Limb (tissue), 2 donors: ENCODE results near the gene MFAP2.
"Not testable (repeated sequence)": the region's sequence is repeated elsewhere in the genome, so short reads cannot be mapped to it uniquely, and the experiment has no call there.

Experiments used
- DNase-seq, 2 donors: peaks; one replicate each; pipeline ENCODE4 v3.0.0-alpha.2; 2016; ENCODE audit errors: extremely low spot score in 2 of 2

Gene MFAP2

DNA sequence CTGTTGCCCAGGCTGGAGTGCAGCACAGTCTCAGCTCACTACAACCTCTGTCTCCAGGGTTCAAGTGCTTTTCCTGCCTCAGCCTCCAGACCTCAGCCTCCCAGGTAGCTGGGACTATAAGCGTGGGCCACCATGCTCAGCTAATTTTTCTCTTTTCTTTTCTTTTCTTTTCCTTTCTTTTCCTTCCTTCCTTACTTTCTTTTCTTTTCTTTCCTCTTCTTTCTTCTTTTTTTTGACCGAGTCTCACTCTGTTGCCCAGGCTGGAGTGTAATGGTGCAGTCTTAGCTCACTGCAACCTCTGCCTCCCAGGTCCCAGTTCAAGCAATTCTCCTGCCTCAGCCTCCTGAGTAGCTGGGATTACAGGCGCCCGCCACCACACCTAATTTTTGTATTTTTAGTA is 16.3 kb downstream of the MFAP2 start:
- not testable (repeated sequence) for DNase-seq

DNA sequence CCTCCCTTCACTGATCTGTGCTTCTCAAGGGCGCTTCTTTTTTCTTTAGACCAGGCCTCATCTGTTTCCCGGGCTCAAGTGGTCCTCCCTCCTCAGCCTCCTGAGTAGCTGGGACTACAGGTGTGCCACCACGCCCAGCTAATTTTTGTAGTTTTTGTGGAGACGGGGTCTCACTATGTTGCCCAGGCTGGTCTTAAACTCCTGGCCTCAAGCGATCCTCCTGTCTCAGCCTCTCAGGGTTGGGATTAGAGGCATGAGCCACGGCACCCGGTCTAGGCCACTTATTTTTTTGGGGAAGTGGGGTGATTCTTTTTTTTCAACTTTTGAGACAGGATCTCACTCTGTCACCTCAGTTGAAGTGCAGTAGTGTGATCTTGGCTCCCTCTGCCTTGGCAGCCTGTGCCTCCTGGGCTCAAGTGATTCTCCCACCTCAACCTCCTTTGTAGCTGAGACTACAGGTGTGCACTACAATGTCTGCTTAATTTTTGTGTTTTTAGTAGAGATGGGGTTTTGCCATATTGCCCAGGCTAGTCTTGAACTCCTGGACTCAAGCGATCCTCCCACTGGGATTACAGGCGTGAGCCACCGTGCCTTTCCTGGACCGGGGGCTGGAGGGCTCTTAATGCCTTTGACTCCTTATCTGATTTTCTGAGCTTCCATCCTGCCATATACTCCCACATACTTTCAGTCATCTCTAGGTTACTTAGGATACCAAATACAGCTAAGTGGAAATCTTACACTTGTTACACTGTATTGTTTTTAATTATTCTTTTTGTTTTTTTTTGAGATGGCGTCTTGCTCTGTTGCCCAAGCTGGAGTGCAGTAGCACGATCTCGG is 18.9 kb downstream of the MFAP2 start:
- no peak for DNase-seq

DNA sequence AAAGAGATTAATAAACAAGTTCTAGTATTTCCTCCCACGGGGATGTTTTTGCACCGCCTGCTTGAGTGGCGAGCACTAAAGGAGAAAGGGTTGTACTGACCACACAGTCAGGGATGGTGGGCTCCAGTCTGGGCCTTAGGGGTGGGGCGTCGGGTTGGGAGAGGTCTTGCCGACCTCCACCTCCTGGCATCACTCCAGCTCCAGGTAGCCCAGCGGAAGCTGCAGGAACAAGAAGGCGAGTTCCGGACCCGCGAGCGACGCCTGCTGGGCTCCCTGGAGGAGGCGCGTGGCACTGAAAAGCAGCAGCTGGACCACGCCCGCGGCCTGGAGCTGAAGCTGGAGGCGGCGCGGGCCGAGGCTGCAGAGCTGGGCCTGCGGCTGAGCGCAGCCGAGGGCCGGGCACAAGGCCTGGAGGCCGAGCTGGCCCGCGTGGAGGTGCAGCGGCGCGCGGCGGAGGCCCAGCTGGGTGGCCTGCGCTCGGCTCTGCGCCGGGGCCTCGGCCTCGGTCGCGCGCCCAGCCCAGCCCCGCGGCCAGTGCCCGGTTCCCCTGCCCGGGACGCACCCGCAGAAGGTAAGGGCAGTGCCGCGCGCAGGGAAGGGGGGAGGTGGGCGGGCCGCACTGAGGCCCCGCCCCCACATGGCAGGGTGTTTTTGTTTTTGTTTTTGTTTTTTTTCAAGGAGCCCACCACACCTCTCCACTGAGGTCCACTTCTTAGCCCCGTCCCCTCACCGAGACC is 19.7 kb downstream of the MFAP2 start:
- DNase-seq: peak; percentile 72 to 89

DNA sequence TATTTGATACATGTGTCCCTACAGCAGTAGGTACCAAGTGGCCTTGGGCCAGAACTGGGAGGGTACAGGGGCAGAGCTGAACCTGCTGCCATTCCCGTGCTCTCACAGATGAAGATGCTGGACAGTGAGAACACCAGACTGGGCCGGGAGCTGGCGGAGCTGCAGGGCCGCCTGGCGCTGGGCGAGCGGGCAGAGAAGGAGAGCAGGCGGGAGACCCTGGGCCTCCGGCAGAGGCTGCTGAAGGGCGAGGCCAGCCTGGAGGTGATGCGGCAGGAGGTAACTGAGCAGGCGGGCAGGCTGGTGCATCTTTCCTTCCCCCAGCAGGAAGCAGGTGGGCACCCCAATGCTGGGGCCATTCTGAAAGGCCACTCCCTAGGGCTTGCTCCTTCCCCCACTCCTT is 21.9 kb downstream of the MFAP2 start:
- no peak for DNase-seq

DNA sequence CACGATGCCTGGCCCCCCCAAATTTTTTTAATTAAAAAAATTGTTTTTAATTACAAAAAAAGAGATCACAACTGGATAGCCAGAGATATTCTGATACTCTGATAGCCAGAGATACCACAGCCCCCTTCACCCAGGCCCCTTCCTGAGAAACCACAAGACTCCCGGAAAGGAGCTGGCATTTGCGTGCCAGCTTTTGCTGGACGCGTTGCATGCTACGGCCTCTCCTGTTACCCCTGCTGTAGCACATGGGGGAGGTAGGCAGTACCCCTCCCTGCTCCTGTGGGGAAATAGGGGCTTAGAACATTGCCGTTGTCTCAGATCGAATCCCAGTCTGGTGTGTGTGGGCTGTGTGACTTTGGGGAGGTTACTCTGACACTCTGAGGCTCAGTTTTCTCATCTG is 22.7 kb downstream of the MFAP2 start:
- DNase-seq: no peak

DNA sequence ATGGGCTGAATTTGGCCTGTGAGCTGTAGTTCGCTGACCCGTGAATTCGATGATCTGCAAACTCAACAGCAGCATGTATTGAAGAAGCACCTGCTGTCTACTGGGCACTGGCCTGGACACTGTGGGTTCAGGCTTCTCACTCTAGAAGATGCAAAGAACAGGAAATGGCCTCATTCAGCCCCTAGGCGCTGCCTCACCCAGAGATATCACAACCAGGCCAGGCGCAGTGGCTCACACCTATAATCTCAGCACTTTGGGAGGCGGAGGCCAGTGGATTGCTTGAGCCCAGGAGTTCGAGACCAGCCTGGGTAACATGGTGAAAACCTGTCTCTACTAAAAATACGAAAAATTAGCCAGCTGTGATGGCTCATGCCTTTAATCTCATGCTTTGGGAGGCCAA is 23.6 kb downstream of the MFAP2 start:
- DNase-seq: no peak

DNA sequence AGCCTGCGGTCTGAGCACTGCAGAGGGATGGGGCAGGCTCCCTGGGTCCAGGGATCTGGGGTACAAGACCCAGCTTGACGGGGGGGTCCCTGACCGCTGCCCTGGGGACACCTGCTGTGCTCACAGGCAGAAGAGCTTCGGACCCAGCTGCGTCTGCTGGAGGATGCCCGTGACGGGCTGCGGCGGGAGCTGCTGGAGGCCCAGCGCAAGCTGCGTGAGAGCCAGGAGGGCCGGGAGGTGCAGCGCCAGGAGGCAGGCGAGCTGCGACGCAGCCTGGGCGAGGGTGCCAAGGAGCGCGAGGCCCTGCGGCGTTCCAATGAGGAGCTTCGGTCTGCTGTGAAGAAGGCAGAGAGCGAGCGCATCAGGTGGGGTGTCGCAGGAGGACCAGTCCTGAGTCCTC is 25.2 kb downstream of the MFAP2 start:
- DNase-seq: no peak

DNA sequence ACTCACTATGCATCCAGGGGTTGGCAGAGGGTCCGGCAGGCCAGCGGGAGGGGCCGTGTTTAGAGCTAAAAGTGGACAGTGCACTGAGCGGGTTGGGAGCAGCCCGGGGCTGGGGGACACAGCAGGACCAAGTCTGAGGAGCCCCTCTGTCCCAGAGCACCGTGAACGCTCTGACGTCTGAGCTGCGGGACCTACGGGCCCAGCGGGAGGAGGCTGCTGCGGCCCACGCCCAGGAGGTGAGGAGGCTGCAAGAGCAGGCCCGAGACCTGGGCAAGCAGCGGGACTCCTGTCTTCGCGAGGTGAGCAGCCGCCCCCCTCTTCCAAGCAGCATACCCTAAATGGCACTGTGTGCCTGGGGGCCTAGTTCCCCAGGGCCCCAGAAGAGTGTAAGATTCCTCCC is 25.8 kb downstream of the MFAP2 start:
- no peak for DNase-seq

DNA sequence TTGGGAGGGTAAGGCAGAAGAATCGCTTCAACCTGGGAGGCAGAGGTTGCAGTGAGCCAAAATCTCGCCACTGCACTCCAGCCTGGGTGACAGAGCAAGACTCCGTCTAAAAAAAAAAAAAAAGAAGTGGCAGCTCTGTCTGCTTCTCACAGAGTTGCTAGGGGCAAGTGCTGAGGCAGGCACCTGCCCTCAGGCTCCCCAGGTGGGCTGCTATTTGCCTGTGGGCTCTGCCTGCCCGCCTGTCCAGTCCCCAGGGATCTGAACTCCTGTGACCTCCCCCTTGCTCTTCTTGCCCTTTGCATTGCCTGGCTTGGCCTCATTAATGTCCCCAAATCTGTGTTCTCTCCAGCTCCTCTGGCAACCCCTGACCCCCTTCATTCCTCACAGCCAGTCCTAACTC is 28.0 kb downstream of the MFAP2 start:
- not testable (repeated sequence) for DNase-seq

DNA sequence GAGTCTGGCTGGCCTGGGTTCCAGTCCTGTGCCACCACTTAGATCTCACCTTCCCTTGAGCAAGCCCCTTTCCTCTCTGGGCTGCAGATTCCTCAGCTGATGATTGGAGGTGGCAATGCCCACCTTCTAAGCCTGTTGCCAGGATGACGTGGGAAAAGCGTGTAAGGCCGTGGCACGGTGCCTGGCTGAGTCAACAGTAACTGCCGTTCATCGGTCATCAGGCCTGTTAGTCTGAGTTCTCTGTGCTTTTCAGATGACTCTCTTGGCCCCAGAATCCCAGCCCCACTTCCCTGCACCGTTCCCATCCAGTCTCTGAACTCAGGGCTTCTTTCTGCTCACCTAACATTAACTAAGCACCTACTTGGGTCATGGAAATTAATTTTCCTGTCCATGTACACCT is 31.4 kb downstream of the MFAP2 start:
- DNase-seq: not testable (repeated sequence)

DNA sequence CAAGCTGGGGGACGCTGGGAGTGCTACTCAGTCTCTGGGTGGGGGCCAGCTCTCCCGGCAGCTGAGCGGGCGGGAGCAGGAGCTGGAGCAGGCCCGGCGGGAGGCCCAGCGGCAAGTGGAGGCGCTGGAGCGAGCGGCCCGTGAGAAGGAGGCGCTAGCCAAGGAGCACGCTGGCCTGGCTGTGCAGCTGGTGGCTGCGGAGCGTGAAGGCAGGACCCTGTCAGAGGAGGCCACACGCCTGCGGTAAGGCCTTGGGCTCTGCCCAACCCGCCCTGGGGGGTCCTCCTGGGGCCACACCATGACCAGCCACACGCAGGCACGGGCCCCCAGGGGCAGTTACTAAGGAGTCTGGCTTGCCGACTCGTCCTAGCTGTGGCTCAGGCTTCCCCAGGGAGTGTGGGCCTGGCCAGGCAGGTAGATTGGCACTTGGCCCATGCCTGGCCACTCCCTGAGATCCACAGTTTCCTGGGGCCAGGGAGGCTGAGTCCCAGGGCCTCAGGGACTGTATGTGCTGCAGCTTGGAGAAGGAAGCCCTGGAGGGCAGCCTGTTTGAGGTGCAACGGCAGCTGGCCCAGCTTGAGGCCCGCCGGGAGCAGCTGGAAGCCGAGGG is 32.0 kb downstream of the MFAP2 start:
- DNase-seq: not testable (repeated sequence)

DNA sequence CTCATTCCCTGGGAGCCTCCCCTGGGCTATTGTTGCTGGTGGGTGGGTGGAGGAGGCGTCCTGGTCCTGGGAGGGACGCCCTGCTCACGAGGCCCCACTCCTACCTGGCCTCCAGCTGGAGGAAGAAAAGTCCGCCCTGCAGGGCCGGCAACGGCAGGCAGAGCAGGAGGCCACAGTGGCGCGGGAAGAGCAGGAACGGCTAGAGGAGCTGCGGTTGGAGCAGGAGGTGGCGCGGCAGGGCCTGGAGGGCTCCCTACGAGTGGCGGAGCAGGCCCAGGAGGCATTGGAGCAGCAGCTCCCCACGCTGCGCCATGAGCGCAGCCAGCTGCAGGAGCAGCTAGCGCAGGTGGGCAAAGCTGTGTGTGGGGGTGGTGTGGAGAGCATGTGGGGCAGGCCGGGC is 33.8 kb downstream of the MFAP2 start:
- DNase-seq: no peak

DNA sequence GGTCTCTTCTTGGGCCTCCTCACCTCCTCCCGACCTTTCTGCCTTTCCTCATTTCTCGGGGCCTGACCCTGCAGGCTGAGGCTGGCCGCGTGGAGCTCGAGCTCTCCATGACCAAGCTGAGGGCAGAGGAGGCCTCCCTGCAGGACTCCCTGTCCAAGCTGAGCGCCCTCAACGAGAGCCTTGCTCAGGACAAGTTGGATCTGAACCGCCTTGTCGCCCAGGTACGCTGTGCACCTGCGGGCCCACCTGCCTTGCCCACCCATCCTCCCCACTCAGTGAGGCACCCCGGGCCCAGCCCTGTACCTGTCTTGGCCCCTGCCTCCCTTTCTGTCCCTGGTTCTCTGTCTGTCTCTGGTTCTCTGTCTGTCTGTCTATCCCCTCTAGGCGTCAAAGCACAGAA is 34.2 kb downstream of the MFAP2 start:
- DNase-seq: not testable (repeated sequence)

DNA sequence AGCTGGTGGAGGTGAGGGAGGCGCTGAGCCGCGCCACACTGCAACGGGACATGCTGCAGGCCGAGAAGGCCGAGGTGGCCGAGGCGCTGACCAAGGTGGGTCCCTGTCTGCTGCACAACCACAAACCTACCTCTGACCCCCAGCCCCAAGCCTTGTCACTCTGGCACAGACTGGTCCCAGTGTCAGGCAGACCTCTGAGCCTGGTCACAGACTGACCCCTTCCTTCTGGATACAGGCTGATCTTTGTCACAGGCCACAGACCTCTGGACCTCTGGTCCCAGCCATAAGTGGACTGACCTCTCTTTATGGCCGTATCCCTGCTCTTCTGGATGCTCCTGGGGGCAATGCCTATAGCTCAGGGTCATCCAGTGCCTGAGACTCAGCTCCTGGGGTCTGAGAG is 34.9 kb downstream of the MFAP2 start:
- not testable (repeated sequence) for DNase-seq

DNA sequence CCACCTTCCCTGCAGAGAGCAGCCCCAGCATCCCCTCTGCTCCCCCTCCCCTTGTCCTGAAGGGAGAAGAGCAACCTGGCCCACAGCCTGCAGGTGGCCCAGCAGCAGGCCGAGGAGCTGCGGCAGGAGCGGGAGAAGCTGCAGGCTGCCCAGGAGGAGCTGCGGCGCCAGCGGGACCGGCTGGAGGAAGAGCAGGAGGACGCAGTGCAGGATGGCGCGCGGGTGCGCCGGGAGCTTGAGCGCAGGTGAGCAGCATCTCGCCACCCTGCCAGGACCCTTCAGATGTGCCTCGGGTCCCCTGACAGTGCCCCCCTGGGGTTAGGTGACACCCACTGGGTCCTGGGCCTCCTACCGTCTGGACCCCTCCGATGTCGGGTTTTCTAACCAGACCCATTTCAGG is 36.4 kb downstream of the MFAP2 start:
- no peak for DNase-seq

DNA sequence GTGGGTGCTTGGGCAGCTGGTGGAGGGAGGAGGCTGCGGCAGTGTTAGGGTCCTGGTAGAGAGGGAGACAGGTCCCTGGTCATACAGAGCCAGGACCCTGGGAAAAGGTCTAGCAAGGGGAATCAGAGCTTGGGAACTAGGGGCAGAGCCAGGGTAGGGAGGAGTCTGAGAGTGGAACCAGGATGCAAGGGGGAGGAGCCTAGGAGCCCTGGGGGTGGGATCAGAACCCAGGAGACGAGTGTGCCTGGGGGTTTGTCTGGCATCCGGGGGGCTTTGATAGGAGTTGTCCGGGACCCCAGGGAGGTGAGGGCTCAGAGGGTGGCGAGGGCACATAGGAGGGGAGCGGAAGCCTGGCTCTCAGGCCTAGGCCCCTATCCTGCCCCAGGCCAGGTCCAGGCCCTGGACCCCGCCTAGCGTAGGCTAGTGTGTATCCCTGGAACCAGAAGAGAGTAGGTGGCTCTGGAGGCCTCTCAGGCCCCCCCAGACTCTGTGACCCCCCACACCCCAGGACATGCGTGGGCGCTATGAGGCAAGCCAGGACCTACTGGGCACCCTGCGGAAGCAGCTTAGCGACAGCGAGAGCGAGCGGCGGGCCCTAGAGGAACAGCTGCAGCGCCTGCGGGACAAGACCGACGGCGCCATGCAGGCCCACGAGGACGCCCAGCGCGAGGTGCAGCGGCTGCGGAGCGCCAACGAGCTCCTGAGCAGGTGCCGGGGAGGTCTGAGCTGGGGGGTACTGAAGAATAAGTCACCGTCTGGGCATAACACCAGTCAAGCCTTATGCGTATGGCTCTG is 40.8 kb downstream of the MFAP2 start:
- DNase-seq: not testable (repeated sequence)

DNA sequence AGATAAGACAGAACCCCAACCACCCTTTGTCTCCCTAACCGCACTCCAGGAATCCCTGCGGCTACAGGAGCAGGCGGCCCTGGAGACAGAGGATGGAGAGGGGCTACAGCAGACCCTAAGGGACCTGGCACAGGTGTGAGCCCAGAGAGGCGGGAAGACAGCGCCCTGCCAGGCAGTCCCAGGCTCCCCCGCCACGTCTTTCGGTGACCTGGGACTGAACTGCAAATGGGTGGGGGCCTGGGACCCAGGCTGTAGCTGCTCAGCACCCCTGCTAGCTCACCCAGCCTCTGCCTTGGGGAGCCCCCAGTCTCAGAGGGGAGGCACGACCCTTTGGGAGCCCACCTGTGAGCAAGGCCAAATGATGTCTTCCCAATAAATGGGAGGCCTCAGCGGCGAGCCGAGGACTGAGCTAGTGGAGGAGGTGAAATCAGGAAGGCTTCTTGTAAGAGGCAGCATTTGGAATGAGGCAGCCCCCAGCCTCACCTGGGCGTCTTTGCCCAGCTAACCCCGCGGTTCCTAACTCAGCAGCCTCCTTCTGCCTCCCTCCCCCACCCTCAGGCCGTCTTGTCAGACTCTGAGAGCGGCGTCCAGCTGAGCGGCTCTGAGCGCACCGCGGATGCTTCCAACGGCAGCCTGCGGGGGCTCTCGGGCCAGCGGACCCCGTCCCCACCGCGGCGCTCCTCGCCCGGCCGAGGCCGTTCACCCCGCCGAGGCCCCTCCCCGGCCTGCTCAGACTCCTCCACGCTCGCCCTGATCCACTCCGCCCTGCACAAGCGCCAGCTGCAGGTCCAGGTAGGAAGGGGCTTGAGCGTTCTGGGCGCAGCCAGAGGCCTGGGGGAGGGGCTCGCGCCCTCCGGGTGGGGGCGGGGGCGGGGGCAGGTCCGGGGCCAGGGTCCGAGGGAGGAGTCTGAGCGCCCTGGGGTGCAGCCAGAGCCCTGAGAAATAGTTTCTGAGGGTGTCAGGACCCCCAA is 41.8 kb downstream of the MFAP2 start:
- DNase-seq: no peak

DNA sequence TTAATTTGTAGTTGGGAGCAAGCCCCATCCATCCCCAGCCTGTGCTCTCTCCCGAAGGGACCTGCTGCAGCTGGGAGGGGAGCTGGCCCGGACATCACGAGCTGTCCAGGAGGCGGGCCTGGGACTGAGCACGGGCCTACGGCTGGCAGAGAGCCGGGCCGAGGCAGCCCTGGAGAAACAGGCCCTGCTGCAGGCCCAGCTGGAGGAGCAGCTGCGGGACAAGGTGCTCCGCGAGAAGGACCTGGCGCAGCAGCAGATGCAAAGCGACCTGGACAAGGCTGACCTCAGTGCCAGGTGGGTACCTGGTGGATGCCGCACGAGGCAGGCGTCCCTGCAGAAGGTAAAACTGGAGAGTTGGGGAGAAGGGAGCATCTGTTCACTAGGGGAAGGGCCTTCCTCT is 43.8 kb downstream of the MFAP2 start:
- DNase-seq: not testable (repeated sequence)

DNA sequence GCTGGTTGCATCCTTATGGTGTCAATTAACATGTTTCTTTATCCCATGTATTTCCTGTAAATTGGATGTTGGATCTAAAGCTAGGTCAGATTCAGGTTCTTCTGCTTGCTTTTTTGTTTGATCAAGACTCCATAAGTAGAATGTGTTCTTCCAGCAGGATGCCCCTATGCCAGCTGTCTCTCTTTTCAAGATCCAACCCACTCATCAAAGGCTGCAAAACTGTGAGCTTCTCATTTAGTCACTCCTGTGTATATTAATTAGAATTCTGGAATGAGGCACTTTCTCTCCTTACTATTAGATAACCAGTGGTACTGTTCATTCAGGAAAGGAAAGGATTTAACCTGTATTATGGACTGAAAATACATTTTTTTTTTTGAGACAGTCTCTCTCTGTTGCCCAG is 46.5 kb downstream of the MFAP2 start:
- not testable (repeated sequence) for DNase-seq

DNA sequence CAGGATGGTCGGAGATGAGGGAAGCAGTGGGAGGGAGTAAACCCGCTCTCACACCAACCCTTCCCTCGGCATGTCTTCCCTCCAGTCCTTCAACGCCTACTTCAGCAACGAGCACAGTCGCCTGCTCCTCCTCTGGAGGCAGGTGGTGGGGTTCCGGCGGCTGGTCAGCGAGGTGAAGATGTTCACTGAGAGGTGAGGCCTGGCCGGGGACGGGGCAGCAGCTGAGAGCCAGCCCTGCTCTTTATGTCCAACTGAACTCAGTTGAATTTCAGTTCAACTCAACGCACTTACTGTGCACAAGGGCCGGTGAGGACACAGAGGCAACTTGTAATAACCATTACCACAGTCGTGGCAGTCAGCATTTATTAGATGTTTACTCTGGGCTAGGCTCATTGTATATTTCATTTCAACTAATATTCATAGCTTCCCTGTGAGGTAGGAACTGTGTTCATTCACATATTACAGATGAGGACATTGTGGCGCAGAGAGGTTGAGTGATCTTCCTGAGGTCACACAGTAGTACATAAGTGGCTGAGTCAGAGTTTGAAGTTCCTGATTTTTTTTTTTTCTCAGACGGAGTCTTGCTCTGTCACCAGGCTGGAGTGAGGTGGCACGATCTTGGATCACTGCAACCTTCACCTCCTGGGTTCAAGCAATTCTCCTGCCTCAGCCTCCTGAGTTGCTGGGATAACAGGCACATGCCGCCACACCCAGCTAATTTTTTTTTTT is 49.0 kb downstream of the MFAP2 start:
- DNase-seq: not testable (repeated sequence)
